Measurements from ENCODE around the gene LRRC8E.
A peak's percentile ranks its signal among the peaks of the same experiment; 100 is the strongest.

The LRRC8E gene

GRCh38 chr19:7868326-7868670, 20.0 kb upstream of the LRRC8E start:
- peak; percentile 45 for DNase-seq (ENCODE audit: low spot score)

GRCh38 chr19:7868671-7869452, 19.4 kb upstream of the LRRC8E start:
- peak; percentile 82 for DNase-seq (ENCODE audit: low spot score)

- DNase-seq (ENCODE audit: low spot score), result peak; percentile 80
These were observed 18.8 kb upstream of the LRRC8E start for GRCh38 chr19:7869453-7869909.

GRCh38 chr19:7869910-7870511, 18.3 kb upstream of the LRRC8E start:
- DNase-seq (ENCODE audit: low spot score), result peak; percentile 36

GRCh38 chr19:7870571-7871436, 17.5 kb upstream of the LRRC8E start:
- DNase-seq (ENCODE audit: low spot score), result peak; percentile 5

- peak; percentile 61 for DNase-seq (ENCODE audit: low spot score)
These were observed 16.6 kb upstream of the LRRC8E start for GRCh38 chr19:7871437-7872305.

- DNase-seq (ENCODE audit: low spot score), result no peak
These were observed 15.8 kb upstream of the LRRC8E start for GRCh38 chr19:7872306-7873204.

GRCh38 chr19:7873304-7874075, 14.8 kb upstream of the LRRC8E start:
- no peak for DNase-seq (ENCODE audit: low spot score)

GRCh38 chr19:7874076-7874896, 14.0 kb upstream of the LRRC8E start, which contains the start of gene PRR36:
PRR36 (minus strand) TSS chr19:7874390; CDS start chr19:7873689, 701 bp downstream.
- DNase-seq (ENCODE audit: low spot score), result no peak

- DNase-seq (ENCODE audit: low spot score), result no peak
These were observed 13.4 kb upstream of the LRRC8E start for GRCh38 chr19:7874897-7875273.

- no peak for DNase-seq (ENCODE audit: low spot score)
These were observed 11.0 kb upstream of the LRRC8E start for GRCh38 chr19:7877249-7877836.

- DNase-seq (ENCODE audit: low spot score), result no peak
These were observed 9.1 kb upstream of the LRRC8E start for GRCh38 chr19:7879111-7879807.

- DNase-seq (ENCODE audit: low spot score), result no peak
These were observed 8.5 kb upstream of the LRRC8E start for GRCh38 chr19:7879836-7880235.

- no peak for DNase-seq (ENCODE audit: low spot score)
These were observed 6.4 kb upstream of the LRRC8E start for GRCh38 chr19:7881910-7882309.

- no peak for DNase-seq (ENCODE audit: low spot score)
These were observed 5.2 kb upstream of the LRRC8E start for GRCh38 chr19:7883105-7883504.

GRCh38 chr19:7883796-7884570, 4.3 kb upstream of the LRRC8E start:
- DNase-seq (ENCODE audit: low spot score), result no peak

- no peak for DNase-seq (ENCODE audit: low spot score)
These were observed 2.5 kb upstream of the LRRC8E start for GRCh38 chr19:7885818-7886217.

Data from CD4-positive, alpha-beta T cell treated with Interleukin-2 at 100 ng/mL for 4 hours (primary cell).